Measurements from ENCODE around the gene CALML6.

DNA sequence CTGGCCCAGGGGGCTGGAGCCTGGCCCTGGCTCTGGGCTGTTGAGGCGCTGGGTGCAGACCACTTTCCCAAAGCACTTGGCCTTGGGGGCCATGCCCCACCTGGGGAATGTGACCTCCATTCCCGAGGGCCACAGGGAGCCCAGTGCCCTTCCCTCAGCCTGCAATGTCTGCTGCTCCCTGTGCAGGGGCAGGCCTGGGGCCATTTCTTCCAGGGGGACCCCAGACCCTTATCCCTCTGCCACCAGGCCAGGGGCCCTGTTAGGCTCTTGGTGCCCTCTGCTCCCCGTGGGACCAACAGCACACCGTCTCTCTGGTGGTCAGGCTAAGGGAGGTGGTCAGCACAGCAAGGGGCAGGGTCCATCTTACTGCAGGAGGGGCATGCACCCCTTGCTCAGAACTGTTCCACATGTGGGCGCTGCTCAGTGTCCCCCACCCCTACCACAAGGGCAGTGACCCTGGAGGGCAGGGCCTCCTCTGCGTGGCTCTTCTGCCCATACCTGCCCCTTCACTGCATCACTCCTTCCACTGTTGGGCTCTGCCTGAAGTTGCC lies 5.1 kb downstream of the CALML6 start:
- TF ChIP-seq, protein P1, sequence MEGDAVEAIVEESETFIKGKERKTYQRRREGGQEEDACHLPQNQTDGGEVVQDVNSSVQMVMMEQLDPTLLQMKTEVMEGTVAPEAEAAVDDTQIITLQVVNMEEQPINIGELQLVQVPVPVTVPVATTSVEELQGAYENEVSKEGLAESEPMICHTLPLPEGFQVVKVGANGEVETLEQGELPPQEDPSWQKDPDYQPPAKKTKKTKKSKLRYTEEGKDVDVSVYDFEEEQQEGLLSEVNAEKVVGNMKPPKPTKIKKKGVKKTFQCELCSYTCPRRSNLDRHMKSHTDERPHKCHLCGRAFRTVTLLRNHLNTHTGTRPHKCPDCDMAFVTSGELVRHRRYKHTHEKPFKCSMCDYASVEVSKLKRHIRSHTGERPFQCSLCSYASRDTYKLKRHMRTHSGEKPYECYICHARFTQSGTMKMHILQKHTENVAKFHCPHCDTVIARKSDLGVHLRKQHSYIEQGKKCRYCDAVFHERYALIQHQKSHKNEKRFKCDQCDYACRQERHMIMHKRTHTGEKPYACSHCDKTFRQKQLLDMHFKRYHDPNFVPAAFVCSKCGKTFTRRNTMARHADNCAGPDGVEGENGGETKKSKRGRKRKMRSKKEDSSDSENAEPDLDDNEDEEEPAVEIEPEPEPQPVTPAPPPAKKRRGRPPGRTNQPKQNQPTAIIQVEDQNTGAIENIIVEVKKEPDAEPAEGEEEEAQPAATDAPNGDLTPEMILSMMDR (IDR thresholded peaks at IDR 0.05): no peak
- TF ChIP-seq POLR2AphosphoS5 (IDR thresholded peaks at IDR 0.05; ENCODE audit: insufficient read depth in 1 of 2, low read depth in 1 of 2): no peak
- TF ChIP-seq POLR2A (IDR thresholded peaks at IDR 0.05): no peak

Measured in vagina (tissue), 2 donors.